Measurements from ENCODE around the gene CYBC1. TPM values are rescaled to one million over a fixed set of nuclear protein-coding genes. Genes with fewer than 3 reads are reported as not detected.

Gene CYBC1
- total RNA-seq, 1 donor from 2014 or later = 78.1 TPM

- no peak overlapping the region for H3K4me3 Mint-ChIP-seq
- H3K27ac Mint-ChIP-seq = no peak overlapping the region
- H3K4me1 Mint-ChIP-seq (ENCODE audit: unreplicated experiment) = peaks cover 12% of the 10 kb centered on the region
- peaks cover 8% of the 10 kb centered on the region for H3K27me3 Mint-ChIP-seq
- no peak for DNase-seq (ENCODE audit: extremely low spot score, unreplicated experiment)
- H3K36me3 Mint-ChIP-seq = peaks cover 4% of the 10 kb centered on the region
- TF ChIP-seq CTCF (conservative IDR thresholded peaks at IDR 0.05) = no peak
- H3K9me3 Mint-ChIP-seq = no peaks in the 10 kb centered on the region
Observed at GRCh38 chr17:82490512-82491195, 40.1 kb upstream of the CYBC1 start.

- no peak for DNase-seq (ENCODE audit: extremely low spot score, unreplicated experiment)
- Mint-ChIP-seq H3K4me1 (ENCODE audit: unreplicated experiment) (peaks cover 12% of the 10 kb centered on the region), H3K36me3 (peaks cover 5% of the 10 kb centered on the region), H3K9me3 (no peaks in the 10 kb centered on the region), H3K4me3 (no peak overlapping the region), H3K27ac (no peak overlapping the region), H3K27me3 (peaks cover 8% of the 10 kb centered on the region)
- TF ChIP-seq CTCF (conservative IDR thresholded peaks at IDR 0.05) = no peak
Observed at GRCh38 chr17:82489851-82490511, 39.4 kb upstream of the CYBC1 start.

GRCh38 chr17:82489117-82489516 lies 38.6 kb upstream of the CYBC1 start:
- no peaks in the 10 kb centered on the region for H3K27me3 Mint-ChIP-seq
- peaks cover 10% of the 10 kb centered on the region for H3K36me3 Mint-ChIP-seq
- H3K27ac Mint-ChIP-seq = no peak overlapping the region

GRCh38 chr17:82487910-82488309 lies 37.4 kb upstream of the CYBC1 start:
- no peaks in the 10 kb centered on the region for H3K9me3 Mint-ChIP-seq
- H3K4me1 Mint-ChIP-seq (ENCODE audit: unreplicated experiment) = no peaks in the 10 kb centered on the region
- no peak overlapping the region for H3K27ac Mint-ChIP-seq
- no peak for TF ChIP-seq CTCF (conservative IDR thresholded peaks at IDR 0.05)
- no peak for DNase-seq (ENCODE audit: extremely low spot score, unreplicated experiment)
- H3K36me3 Mint-ChIP-seq = peaks cover 15% of the 10 kb centered on the region
- H3K4me3 Mint-ChIP-seq = no peak overlapping the region
- no peaks in the 10 kb centered on the region for H3K27me3 Mint-ChIP-seq

More at GRCh38 chr17:82489117-82489516, 38.6 kb upstream of the CYBC1 start:
- Mint-ChIP-seq H3K4me3 (no peak overlapping the region), H3K9me3 (no peaks in the 10 kb centered on the region), H3K4me1 (ENCODE audit: unreplicated experiment) (peaks cover 4% of the 10 kb centered on the region)
- no peak for DNase-seq (ENCODE audit: extremely low spot score, unreplicated experiment)
- no peak for TF ChIP-seq CTCF (conservative IDR thresholded peaks at IDR 0.05)

- Mint-ChIP-seq H3K4me3 (no peak overlapping the region), H3K4me1 (ENCODE audit: unreplicated experiment) (no peaks in the 10 kb centered on the region), H3K27ac (peak overlapping the region; percentile 43), H3K9me3 (no peaks in the 10 kb centered on the region), H3K27me3 (no peaks in the 10 kb centered on the region), H3K36me3 (peaks cover 22% of the 10 kb centered on the region)
- DNase-seq (ENCODE audit: extremely low spot score, unreplicated experiment) = no peak
- no peak for TF ChIP-seq CTCF (conservative IDR thresholded peaks at IDR 0.05)
Observed at GRCh38 chr17:82486231-82487094, 35.9 kb upstream of the CYBC1 start.
